H9 (cell line): ENCODE data around the gene IFI44. TPM values are rescaled to one million over a fixed set of nuclear protein-coding genes. Genes with fewer than 3 reads are reported as not detected.

Experiments used
- DNase-seq: peaks from one replicate; pipeline ENCODE4 v3.0.0-alpha.2; 2017
- H2AFZ ChIP-seq: one replicate; pipeline ENCODE4 v1.6.1; 2013; ENCODE audit warnings: mild to moderate bottlenecking, low read length, control low read depth, moderate library complexity
- H2AK5ac ChIP-seq: 2 replicates; pipeline ENCODE4 v1.6.1; 2013; ENCODE audit warnings: low read length, control low read depth, mixed read lengths; ENCODE audit not compliant: insufficient read length
- H2BK120ac ChIP-seq: one replicate; pipeline ENCODE4 v1.6.1; 2013; ENCODE audit warnings: low read depth, mild to moderate bottlenecking, low read length, control low read depth, inconsistent platforms; ENCODE audit not compliant: poor library complexity, severe bottlenecking
- H2BK12ac ChIP-seq: 2 replicates; pipeline ENCODE4 v1.6.1; 2013; ENCODE audit warnings: low read length, control low read depth, mixed read lengths, low read depth; ENCODE audit not compliant: insufficient read length
- H2BK15ac ChIP-seq: 2 replicates; pipeline ENCODE4 v1.6.1; 2013; ENCODE audit warnings: low read depth, low read length, control low read depth
- H2BK20ac ChIP-seq: one replicate; pipeline ENCODE4 v1.6.1; 2013; ENCODE audit warnings: low read depth, mild to moderate bottlenecking, low read length, control low read depth, inconsistent platforms; ENCODE audit not compliant: poor library complexity, severe bottlenecking
- H2BK5ac ChIP-seq: 2 replicates; pipeline ENCODE4 v1.6.1; 2013; ENCODE audit warnings: low read length, control low read depth, mixed read lengths; ENCODE audit not compliant: insufficient read length
- H3K14ac ChIP-seq: 2 replicates; pipeline ENCODE4 v1.6.1; 2013; ENCODE audit warnings: low read length, control low read depth; ENCODE audit not compliant: insufficient read depth
- H3K18ac ChIP-seq: 2 replicates; pipeline ENCODE4 v1.6.1; 2013; ENCODE audit warnings: low read depth, mild to moderate bottlenecking, mixed read lengths, low read length, control low read depth; ENCODE audit not compliant: insufficient read length
- H3K23ac ChIP-seq: 2 replicates; pipeline ENCODE4 v1.6.1; 2013; ENCODE audit warnings: low read length, control low read depth, mixed read lengths, low read depth; ENCODE audit not compliant: insufficient read length
- H3K23me2 ChIP-seq: 2 replicates; pipeline ENCODE4 v1.6.1; 2013; ENCODE audit warnings: low read depth, mild to moderate bottlenecking, mixed read lengths, low read length, control low read depth; ENCODE audit not compliant: insufficient read length, poor library complexity, severe bottlenecking
- H3K27ac ChIP-seq: 2 replicates; pipeline ENCODE4 v1.5.1; 2013; ENCODE audit warnings: low read length, control low read depth, mixed read lengths, low read depth; ENCODE audit not compliant: insufficient read length
- H3K27me3 ChIP-seq: 2 replicates; pipeline ENCODE4 v1.6.1; 2013; ENCODE audit warnings: low read length, control low read depth, inconsistent platforms; ENCODE audit not compliant: insufficient read depth
- H3K4ac ChIP-seq: 2 replicates; pipeline ENCODE4 v1.6.1; 2013; ENCODE audit warnings: low read depth, mild to moderate bottlenecking, control low read depth, inconsistent platforms, low read length, moderate library complexity
- H3K4me1 ChIP-seq: 2 replicates; pipeline ENCODE4 v1.6.1; 2013; ENCODE audit warnings: low read length, control low read depth, inconsistent platforms; ENCODE audit not compliant: insufficient read depth
- H3K4me2 ChIP-seq: 2 replicates; pipeline ENCODE4 v1.6.1; 2013; ENCODE audit warnings: low read length, control low read depth, mixed read lengths; ENCODE audit not compliant: insufficient read length, insufficient read depth
- H3K56ac ChIP-seq: 2 replicates; pipeline ENCODE4 v1.6.1; 2013; ENCODE audit warnings: low read depth, mild to moderate bottlenecking, mixed read lengths, low read length, control low read depth; ENCODE audit not compliant: insufficient read length
- H3K79me1 ChIP-seq: 2 replicates; pipeline ENCODE4 v1.6.1; 2013; ENCODE audit warnings: low read depth, mild to moderate bottlenecking, moderate library complexity, low read length, control low read depth, inconsistent platforms; ENCODE audit not compliant: insufficient read depth, poor library complexity, severe bottlenecking
- H3K79me2 ChIP-seq: 2 replicates; pipeline ENCODE4 v1.6.1; 2013; ENCODE audit warnings: low read length, control low read depth, inconsistent platforms; ENCODE audit not compliant: insufficient read depth
- H3K9ac ChIP-seq: 2 replicates; pipeline ENCODE4 v1.6.1; 2013; ENCODE audit warnings: low read length, control low read depth, mixed read lengths; ENCODE audit not compliant: insufficient read length; ENCODE audit errors: extremely low read depth
- H3K9me3 ChIP-seq: one replicate; pipeline ENCODE4 v1.6.1; 2013; ENCODE audit warnings: low read depth, low read length, inconsistent platforms; ENCODE audit not compliant: control insufficient read depth
- H3T11ph ChIP-seq: one replicate; pipeline ENCODE4 v1.6.1; 2013; ENCODE audit warnings: mild to moderate bottlenecking, low read length, control low read depth, inconsistent platforms
- H4K20me1 ChIP-seq: one replicate; pipeline ENCODE4 v1.6.1; 2013; ENCODE audit not compliant: control insufficient read depth, insufficient read length, insufficient read depth
- H4K5ac ChIP-seq: 2 replicates; pipeline ENCODE4 v1.6.1; 2013; ENCODE audit warnings: low read depth, mild to moderate bottlenecking, mixed read lengths, low read length, control low read depth; ENCODE audit not compliant: insufficient read length
- H4K8ac ChIP-seq: replicated peaks from 2 replicates; pipeline ENCODE4 v1.6.1; 2013; ENCODE audit warnings: low read length, control low read depth, mixed read lengths, low read depth; ENCODE audit not compliant: insufficient read length
- H4K91ac ChIP-seq: 2 replicates; pipeline ENCODE4 v1.6.1; 2013; ENCODE audit warnings: low read depth, mild to moderate bottlenecking, moderate library complexity, mixed read lengths, low read length, control low read depth; ENCODE audit not compliant: insufficient read length
- H3K27ac Mint-ChIP-seq, 3 experiments: 2 replicates in 2 of 3; 3 replicates in 1 of 3; pipeline ENCODE4 v1.8.0; 2020 to 2021; ENCODE audit warnings: mixed read lengths in 3 of 3, mild to moderate bottlenecking in 1 of 3, moderate library complexity in 1 of 3
- H3K27me3 Mint-ChIP-seq: 2 replicates; pipeline ENCODE4 v1.8.0; 2021; ENCODE audit warnings: low read depth, mild to moderate bottlenecking, moderate library complexity, mixed read lengths
- H3K36me3 Mint-ChIP-seq, 3 experiments: 2 replicates in 2 of 3; 3 replicates in 1 of 3; pipeline ENCODE4 v1.8.0; 2020 to 2021; ENCODE audit warnings: low read depth in 3 of 3, mixed read lengths in 3 of 3; ENCODE audit not compliant: insufficient read depth in 1 of 3
- H3K4me1 Mint-ChIP-seq, 2 experiments: 2 replicates each; pipeline ENCODE4 v1.8.0; 2020; ENCODE audit warnings: mixed read lengths in 2 of 2
- H3K4me3 Mint-ChIP-seq, 2 experiments: 2 replicates in 1 of 2; 3 replicates in 1 of 2; pipeline ENCODE4 v1.8.0; 2020 to 2021; ENCODE audit warnings: mild to moderate bottlenecking in 2 of 2, mixed read lengths in 2 of 2, moderate library complexity in 1 of 2
- H3K9me3 Mint-ChIP-seq, 2 experiments: 2 replicates in 1 of 2; 3 replicates in 1 of 2; pipeline ENCODE4 v1.8.0; 2020; ENCODE audit warnings: mild to moderate bottlenecking in 2 of 2, mixed read lengths in 2 of 2, moderate library complexity in 1 of 2
- total RNA-seq: library from RNA; stranded (reverse); gene quantifications from 2 replicates; pipeline ENCODE4 v1.2.1, GENCODE V29; 2021
- TF ChIP-seq, protein P1 (sequence below): fragments of 200-600 bp; sonication (generic); conservative IDR thresholded peaks from 3 replicates; pipeline ENCODE4 v1.8.0; 2021; ENCODE audit warnings: antibody characterized with exemption, mild to moderate bottlenecking

The IFI44 gene
- total RNA-seq, 1 experiment from 2014 or later: not detected

GRCh38 chr1:78668427-78668826, 18.8 kb downstream of the IFI44 start:
- H4K91ac ChIP-seq: no peak overlapping the region
- H4K20me1 ChIP-seq: no peaks in the 10 kb centered on the region
- no peaks in the 10 kb centered on the region for H3K79me1 ChIP-seq
- Mint-ChIP-seq H3K27ac (no peak overlapping the region; a peak in 1 of 7 replicates), H3K36me3 (no peaks in the 10 kb centered on the region), H3K27me3 (peaks cover 26% of the 10 kb centered on the region), H3K4me3 (no peak overlapping the region), H3K4me1 (no peaks in the 10 kb centered on the region), H3K9me3 (no peaks in the 10 kb centered on the region)
- H2AK5ac ChIP-seq: no peak overlapping the region
- H2BK12ac ChIP-seq: no peak overlapping the region
- no peak overlapping the region for H2BK5ac ChIP-seq
- H4K5ac ChIP-seq: no peak overlapping the region
- no peak overlapping the region for H3K4ac ChIP-seq
- H3K23me2 ChIP-seq: no peaks in the 10 kb centered on the region
- no peaks in the 10 kb centered on the region for H3K4me1 ChIP-seq
- no peaks in the 10 kb centered on the region for H3K79me2 ChIP-seq
- no peak overlapping the region for H3K27ac ChIP-seq
- no peak overlapping the region for H2BK20ac ChIP-seq
- DNase-seq: no peak
- TF ChIP-seq, protein P1, sequence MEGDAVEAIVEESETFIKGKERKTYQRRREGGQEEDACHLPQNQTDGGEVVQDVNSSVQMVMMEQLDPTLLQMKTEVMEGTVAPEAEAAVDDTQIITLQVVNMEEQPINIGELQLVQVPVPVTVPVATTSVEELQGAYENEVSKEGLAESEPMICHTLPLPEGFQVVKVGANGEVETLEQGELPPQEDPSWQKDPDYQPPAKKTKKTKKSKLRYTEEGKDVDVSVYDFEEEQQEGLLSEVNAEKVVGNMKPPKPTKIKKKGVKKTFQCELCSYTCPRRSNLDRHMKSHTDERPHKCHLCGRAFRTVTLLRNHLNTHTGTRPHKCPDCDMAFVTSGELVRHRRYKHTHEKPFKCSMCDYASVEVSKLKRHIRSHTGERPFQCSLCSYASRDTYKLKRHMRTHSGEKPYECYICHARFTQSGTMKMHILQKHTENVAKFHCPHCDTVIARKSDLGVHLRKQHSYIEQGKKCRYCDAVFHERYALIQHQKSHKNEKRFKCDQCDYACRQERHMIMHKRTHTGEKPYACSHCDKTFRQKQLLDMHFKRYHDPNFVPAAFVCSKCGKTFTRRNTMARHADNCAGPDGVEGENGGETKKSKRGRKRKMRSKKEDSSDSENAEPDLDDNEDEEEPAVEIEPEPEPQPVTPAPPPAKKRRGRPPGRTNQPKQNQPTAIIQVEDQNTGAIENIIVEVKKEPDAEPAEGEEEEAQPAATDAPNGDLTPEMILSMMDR: no peak
- no peak overlapping the region for H3K14ac ChIP-seq
- H3K27me3 ChIP-seq: no peaks in the 10 kb centered on the region
- no peak overlapping the region for H2AFZ ChIP-seq
- no peak overlapping the region for H3T11ph ChIP-seq
- no peak overlapping the region for H4K8ac ChIP-seq
- no peak overlapping the region for H3K4me2 ChIP-seq
- no peak overlapping the region for H3K56ac ChIP-seq
- H3K9ac ChIP-seq: no peak overlapping the region
- H2BK120ac ChIP-seq: no peak overlapping the region
- H3K18ac ChIP-seq: no peak overlapping the region
- H3K23ac ChIP-seq: no peak overlapping the region
- no peak overlapping the region for H2BK15ac ChIP-seq
- no peaks in the 10 kb centered on the region for H3K9me3 ChIP-seq
